Measurements from ENCODE around the gene FASLG. TPM values are rescaled to one million over a fixed set of nuclear protein-coding genes. Genes with fewer than 3 reads are reported as not detected.

Gene FASLG
- polyA plus RNA-seq, 3 donors = not detected

DNA sequence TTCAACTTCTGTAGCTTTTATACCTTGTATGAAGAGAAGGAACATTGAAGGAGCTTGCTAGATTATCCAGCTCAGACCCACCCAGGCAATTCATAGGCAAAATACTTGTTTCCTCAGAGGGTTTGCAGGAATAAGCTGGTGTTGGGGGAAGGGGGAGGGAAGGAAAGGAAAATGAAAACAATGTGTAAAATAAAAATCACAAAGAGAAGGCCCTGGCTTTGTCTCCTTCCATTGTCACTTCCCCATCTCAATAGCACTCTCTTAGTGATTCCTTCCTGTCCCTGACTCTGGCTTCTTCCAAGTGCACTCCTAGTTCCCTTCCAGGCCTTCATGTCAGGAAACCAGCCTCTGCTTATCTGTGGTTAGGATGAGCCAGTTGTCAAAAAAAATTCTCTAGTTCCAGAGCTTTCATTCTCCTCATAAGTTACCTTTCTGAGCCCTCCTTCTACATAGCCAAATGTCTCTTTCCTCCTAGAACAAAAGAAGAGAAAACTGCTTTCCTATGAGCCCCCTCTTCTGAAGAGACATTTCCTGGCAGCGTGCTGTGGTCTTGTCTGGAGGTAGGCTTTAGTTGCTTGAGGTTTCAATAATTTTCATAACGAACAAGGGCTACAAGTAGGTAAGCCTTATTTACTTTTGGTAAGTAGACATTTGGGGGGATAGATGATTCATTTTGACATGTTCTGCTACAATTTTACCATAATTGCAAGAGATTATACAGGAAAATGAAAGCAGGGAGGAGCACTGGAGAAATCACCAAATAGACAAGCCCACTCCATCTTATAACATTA is 45.7 kb downstream of the FASLG start:
- no peak for DNase-seq
- Mint-ChIP-seq H3K36me3 (no peaks in the 10 kb centered on the region), H3K27me3 (ENCODE audit: low read depth in 3 of 3) (no peaks in the 10 kb centered on the region), H3K4me1 (peaks cover 7% of the 10 kb centered on the region), H3K9me3 (peaks cover 0 to 2% (median 0%) of the 10 kb centered on the region in 7 donors), H3K4me3 (no peak overlapping the region), H3K27ac (peak overlapping the region in 1 of 7 donors; percentile 27)
- Histone ChIP-seq H3K27me3 (ENCODE audit: control insufficient read depth in 2 of 2, insufficient read depth in 2 of 2, low read length in 2 of 2) (no peaks in the 10 kb centered on the region), H3K4me1 (ENCODE audit: control insufficient read depth in 1 of 2, insufficient read depth in 2 of 2, low read length in 2 of 2) (peaks cover 5 to 9% of the 10 kb centered on the region in 2 donors), H4K20me1 (ENCODE audit: insufficient read depth, low read length) (no peaks in the 10 kb centered on the region), H3K9ac (ENCODE audit: insufficient read depth, low read length, poor library complexity, severe bottlenecking) (no peak overlapping the region), H3K79me2 (ENCODE audit: insufficient read depth, low read length) (no peaks in the 10 kb centered on the region), H3K9me3 (replicated peaks in 1 of 2; ENCODE audit: control insufficient read depth in 1 of 2, insufficient read depth in 1 of 2, low read length in 2 of 2) (no peaks in the 10 kb centered on the region), H3K4me3 (replicated peaks in 1 of 3; ENCODE audit: low read depth in 2 of 3, low read length in 3 of 3) (no peak overlapping the region), H3K36me3 (replicated peaks in 1 of 2; ENCODE audit: control insufficient read depth in 1 of 2, insufficient read depth in 2 of 2, low read length in 2 of 2) (no peaks in the 10 kb centered on the region), H3K27ac (ENCODE audit: low read depth in 1 of 2, low read length in 2 of 2) (no peak overlapping the region), H2AFZ (ENCODE audit: insufficient read depth, low read depth, low read length, poor library complexity, severe bottlenecking) (no peak overlapping the region), H3K4me2 (replicated peaks; ENCODE audit: extremely low read depth, low read length, poor library complexity, severe bottlenecking) (no peak overlapping the region)
- intact Hi-C loops (cut with micrococcal nuclease) = no loop called here
- WGBS (ENCODE audit: insufficient coverage) = no CpG with 5 or more reads among the region's 2 CpGs
- TF ChIP-seq, protein P1, sequence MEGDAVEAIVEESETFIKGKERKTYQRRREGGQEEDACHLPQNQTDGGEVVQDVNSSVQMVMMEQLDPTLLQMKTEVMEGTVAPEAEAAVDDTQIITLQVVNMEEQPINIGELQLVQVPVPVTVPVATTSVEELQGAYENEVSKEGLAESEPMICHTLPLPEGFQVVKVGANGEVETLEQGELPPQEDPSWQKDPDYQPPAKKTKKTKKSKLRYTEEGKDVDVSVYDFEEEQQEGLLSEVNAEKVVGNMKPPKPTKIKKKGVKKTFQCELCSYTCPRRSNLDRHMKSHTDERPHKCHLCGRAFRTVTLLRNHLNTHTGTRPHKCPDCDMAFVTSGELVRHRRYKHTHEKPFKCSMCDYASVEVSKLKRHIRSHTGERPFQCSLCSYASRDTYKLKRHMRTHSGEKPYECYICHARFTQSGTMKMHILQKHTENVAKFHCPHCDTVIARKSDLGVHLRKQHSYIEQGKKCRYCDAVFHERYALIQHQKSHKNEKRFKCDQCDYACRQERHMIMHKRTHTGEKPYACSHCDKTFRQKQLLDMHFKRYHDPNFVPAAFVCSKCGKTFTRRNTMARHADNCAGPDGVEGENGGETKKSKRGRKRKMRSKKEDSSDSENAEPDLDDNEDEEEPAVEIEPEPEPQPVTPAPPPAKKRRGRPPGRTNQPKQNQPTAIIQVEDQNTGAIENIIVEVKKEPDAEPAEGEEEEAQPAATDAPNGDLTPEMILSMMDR (IDR thresholded peaks at IDR 0.05) = no peak

DNA sequence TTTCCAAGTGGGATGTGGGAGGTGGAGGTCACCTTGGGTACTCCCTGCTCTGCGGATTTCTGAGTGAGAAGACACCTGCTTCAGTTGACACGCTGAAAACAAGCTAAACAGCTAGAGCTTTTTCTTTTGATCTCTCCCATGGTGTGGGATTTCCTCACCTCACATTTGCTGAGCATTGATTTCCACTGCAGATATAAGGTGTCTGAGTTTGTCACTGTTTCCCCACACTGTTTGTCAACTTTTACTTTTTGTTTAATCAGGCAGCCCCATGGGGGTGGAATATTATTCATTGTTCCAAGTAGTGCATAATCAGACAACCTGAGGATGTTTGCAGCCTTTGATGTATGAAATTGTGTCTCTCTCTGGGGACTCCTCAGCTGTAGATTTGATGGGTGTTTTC is 49.5 kb downstream of the FASLG start:
- Mint-ChIP-seq H3K36me3 (no peaks in the 10 kb centered on the region), H3K27me3 (ENCODE audit: low read depth in 3 of 3) (no peaks in the 10 kb centered on the region), H3K27ac (no peak overlapping the region), H3K4me1 (no peaks in the 10 kb centered on the region), H3K4me3 (no peak overlapping the region), H3K9me3 (peaks cover 0 to 2% (median 0%) of the 10 kb centered on the region in 7 donors)
- Histone ChIP-seq H3K9ac (ENCODE audit: insufficient read depth, low read length, poor library complexity, severe bottlenecking) (no peak overlapping the region), H3K4me2 (replicated peaks; ENCODE audit: extremely low read depth, low read length, poor library complexity, severe bottlenecking) (no peak overlapping the region), H3K27me3 (ENCODE audit: control insufficient read depth in 2 of 2, insufficient read depth in 2 of 2, low read length in 2 of 2) (no peaks in the 10 kb centered on the region), H2AFZ (ENCODE audit: insufficient read depth, low read depth, low read length, poor library complexity, severe bottlenecking) (no peak overlapping the region), H3K4me1 (ENCODE audit: control insufficient read depth in 1 of 2, insufficient read depth in 2 of 2, low read length in 2 of 2) (peaks cover 0 to 3% of the 10 kb centered on the region in 2 donors), H3K27ac (ENCODE audit: low read depth in 1 of 2, low read length in 2 of 2) (no peak overlapping the region), H3K4me3 (replicated peaks in 1 of 3; ENCODE audit: low read depth in 2 of 3, low read length in 3 of 3) (no peak overlapping the region), H4K20me1 (ENCODE audit: insufficient read depth, low read length) (no peaks in the 10 kb centered on the region), H3K79me2 (ENCODE audit: insufficient read depth, low read length) (no peaks in the 10 kb centered on the region), H3K36me3 (replicated peaks in 1 of 2; ENCODE audit: control insufficient read depth in 1 of 2, insufficient read depth in 2 of 2, low read length in 2 of 2) (no peaks in the 10 kb centered on the region), H3K9me3 (replicated peaks in 1 of 2; ENCODE audit: control insufficient read depth in 1 of 2, insufficient read depth in 1 of 2, low read length in 2 of 2) (no peaks in the 10 kb centered on the region)
- intact Hi-C loops (cut with micrococcal nuclease) = no loop called here
- WGBS (ENCODE audit: insufficient coverage) = 100% methylated on average over 1 of the region's 2 CpGs
- TF ChIP-seq, protein P1 (IDR thresholded peaks at IDR 0.05) = no peak
- DNase-seq = no peak
